ENCODE measurements around the gene SLC5A4.

Gene SLC5A4

DNA sequence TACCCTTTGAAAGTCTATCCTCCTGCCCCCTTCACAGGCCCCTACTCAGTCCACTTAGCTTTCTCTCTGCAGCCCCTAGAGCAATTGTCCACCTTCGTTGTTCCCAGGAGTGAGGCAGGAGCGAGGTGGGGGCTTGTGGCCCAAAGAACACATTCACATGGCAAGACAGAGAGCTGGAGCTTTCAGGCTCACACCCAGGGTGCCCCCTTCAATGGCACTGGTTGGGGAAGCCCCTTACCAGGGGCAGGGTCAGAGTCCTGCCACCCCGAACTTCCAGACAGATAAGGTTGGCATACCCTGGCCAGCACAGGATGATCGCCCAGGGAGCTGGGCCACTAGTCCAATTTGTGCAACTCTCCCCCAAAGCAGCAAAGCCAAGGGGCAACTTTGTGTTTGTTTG is 6.2 kb upstream of the SLC5A4 start:
- Histone ChIP-seq H3K27me3 (no peaks in the 10 kb centered on the region), H3K4me1 (peaks cover 8% of the 10 kb centered on the region), H3K36me3 (no peaks in the 10 kb centered on the region), H3K4me2 (no peak overlapping the region), H3K4me3 (no peak overlapping the region), H3K9ac (no peak overlapping the region), H3K27ac (no peak overlapping the region), H4K20me1 (no peaks in the 10 kb centered on the region), H3K9me3 (no peaks in the 10 kb centered on the region)
- no peak for TF ChIP-seq Cebpa-rat (IDR thresholded peaks at IDR 0.05)

GRCh38 chr22:32258791-32259190 is 3.6 kb upstream of the SLC5A4 start:
- H3K9ac ChIP-seq, result no peak overlapping the region
- H3K4me2 ChIP-seq, result no peak overlapping the region
- no peaks in the 10 kb centered on the region for H3K4me1 ChIP-seq
- no peak overlapping the region for H3K27ac ChIP-seq
- H3K4me3 ChIP-seq, result no peak overlapping the region
- no peaks in the 10 kb centered on the region for H3K27me3 ChIP-seq
- no peaks in the 10 kb centered on the region for H3K36me3 ChIP-seq
- no peaks in the 10 kb centered on the region for H4K20me1 ChIP-seq
- H3K9me3 ChIP-seq, result no peaks in the 10 kb centered on the region
- peak; percentile 77; the same call in 1 of the 2 replicates for TF ChIP-seq Cebpa-rat (IDR thresholded peaks at IDR 0.05)

- Histone ChIP-seq H3K4me1 (no peaks in the 10 kb centered on the region), H3K4me2 (no peak overlapping the region), H3K9ac (no peak overlapping the region), H4K20me1 (no peaks in the 10 kb centered on the region), H3K9me3 (no peaks in the 10 kb centered on the region), H3K36me3 (no peaks in the 10 kb centered on the region), H3K27ac (no peak overlapping the region), H3K4me3 (no peak overlapping the region), H3K27me3 (no peaks in the 10 kb centered on the region)
- TF ChIP-seq Cebpa-rat (IDR thresholded peaks at IDR 0.05), result no peak
Measured at GRCh38 chr22:32255726-32256125, 579 bp upstream of the SLC5A4 start.

DNA sequence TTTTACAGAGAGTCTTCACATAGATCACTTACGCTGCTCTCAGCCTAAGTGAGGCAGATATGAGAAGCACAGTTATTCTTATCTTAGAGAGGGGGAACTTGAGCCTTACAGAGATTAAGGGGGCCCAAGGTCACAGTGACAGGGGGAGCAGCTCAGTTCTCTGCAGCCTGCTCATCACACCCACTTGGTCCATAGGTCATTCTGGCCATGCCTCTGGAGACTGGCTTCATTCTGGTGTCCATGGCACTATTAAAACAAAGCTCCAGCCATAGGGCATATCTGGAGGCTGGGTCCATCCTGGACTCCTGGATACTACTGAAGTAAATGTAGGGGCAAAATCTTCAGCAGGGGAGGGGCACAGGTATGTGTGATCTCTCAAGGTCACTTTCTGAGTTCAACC is 5.9 kb downstream of the SLC5A4 start:
- no peak for TF ChIP-seq Cebpa-rat (IDR thresholded peaks at IDR 0.05)
- Histone ChIP-seq H3K9ac (no peak overlapping the region), H3K27ac (no peak overlapping the region), H3K4me1 (no peaks in the 10 kb centered on the region), H3K36me3 (no peaks in the 10 kb centered on the region), H3K4me2 (no peak overlapping the region), H3K9me3 (no peaks in the 10 kb centered on the region), H3K27me3 (no peaks in the 10 kb centered on the region), H4K20me1 (no peaks in the 10 kb centered on the region), H3K4me3 (no peak overlapping the region)

DNA sequence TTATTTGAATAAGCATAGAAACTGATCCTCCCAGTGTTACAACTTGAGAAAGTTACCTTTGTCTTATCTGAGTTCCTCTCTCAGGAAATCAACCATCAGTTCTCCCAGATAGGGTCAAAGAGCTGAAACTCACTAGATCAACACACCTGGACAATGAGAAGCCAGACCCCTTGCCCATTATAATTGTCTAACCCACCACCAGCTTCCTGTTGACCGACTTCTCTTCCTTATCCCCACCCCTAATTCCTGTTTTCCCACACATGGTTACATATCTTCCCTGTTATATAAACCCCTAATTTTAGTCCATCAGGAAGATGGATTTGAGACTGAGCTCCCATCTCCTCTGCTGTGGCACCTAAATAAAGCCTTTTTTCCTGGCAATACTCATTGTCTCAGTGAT is 6.9 kb downstream of the SLC5A4 start:
- H3K9me3 ChIP-seq, result no peaks in the 10 kb centered on the region
- no peaks in the 10 kb centered on the region for H3K27me3 ChIP-seq
- no peaks in the 10 kb centered on the region for H3K36me3 ChIP-seq
- H4K20me1 ChIP-seq, result no peaks in the 10 kb centered on the region
- TF ChIP-seq Cebpa-rat (IDR thresholded peaks at IDR 0.05), result no peak
- no peak overlapping the region for H3K4me3 ChIP-seq
- no peak overlapping the region for H3K9ac ChIP-seq
- H3K27ac ChIP-seq, result no peak overlapping the region
- no peaks in the 10 kb centered on the region for H3K4me1 ChIP-seq
- H3K4me2 ChIP-seq, result no peak overlapping the region

- Histone ChIP-seq H3K27me3 (no peaks in the 10 kb centered on the region), H3K4me2 (no peak overlapping the region), H3K4me1 (no peaks in the 10 kb centered on the region), H3K27ac (no peak overlapping the region), H3K9me3 (no peaks in the 10 kb centered on the region), H4K20me1 (no peaks in the 10 kb centered on the region), H3K9ac (no peak overlapping the region), H3K36me3 (no peaks in the 10 kb centered on the region), H3K4me3 (no peak overlapping the region)
- TF ChIP-seq Cebpa-rat (IDR thresholded peaks at IDR 0.05), result no peak
Measured at GRCh38 chr22:32246166-32246565, 9.0 kb downstream of the SLC5A4 start.

GRCh38 chr22:32245042-32245441 is 10.1 kb downstream of the SLC5A4 start:
- Histone ChIP-seq H3K9ac (no peak overlapping the region), H3K27ac (no peak overlapping the region), H3K27me3 (no peaks in the 10 kb centered on the region), H4K20me1 (no peaks in the 10 kb centered on the region), H3K9me3 (no peaks in the 10 kb centered on the region), H3K36me3 (no peaks in the 10 kb centered on the region), H3K4me2 (no peak overlapping the region), H3K4me1 (0 out of 2 replicates have a peak, but pooled peaks cover under 1% of the 10 kb centered on the region), H3K4me3 (no peak overlapping the region)
- TF ChIP-seq Cebpa-rat (IDR thresholded peaks at IDR 0.05), result no peak

DNA sequence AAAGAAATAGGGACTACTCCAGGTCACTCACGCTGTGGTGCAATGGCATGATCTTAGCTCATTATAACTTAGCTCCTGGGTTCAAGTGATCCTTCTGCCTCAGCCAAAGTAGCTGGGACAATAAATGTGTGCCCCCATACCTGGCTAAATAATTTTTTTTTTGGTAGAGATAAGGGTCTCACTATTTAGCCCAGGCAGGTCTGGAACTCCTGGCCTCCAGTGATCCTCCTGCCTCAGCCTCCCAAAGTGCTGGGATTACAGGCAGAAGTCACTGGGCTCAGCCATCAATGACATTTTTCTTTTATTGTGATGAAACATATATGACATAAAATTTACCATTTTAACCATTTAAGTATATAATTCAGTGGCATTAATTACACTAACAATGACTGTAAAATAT is 10.6 kb downstream of the SLC5A4 start:
- no peak overlapping the region for H3K9ac ChIP-seq
- 0 out of 2 replicates have a peak, but pooled peaks cover 5% of the 10 kb centered on the region for H3K4me1 ChIP-seq
- TF ChIP-seq Cebpa-rat (IDR thresholded peaks at IDR 0.05), result no peak
- H3K36me3 ChIP-seq, result no peaks in the 10 kb centered on the region
- H3K27me3 ChIP-seq, result no peaks in the 10 kb centered on the region
- no peak overlapping the region for H3K4me2 ChIP-seq
- no peaks in the 10 kb centered on the region for H4K20me1 ChIP-seq
- no peak overlapping the region for H3K4me3 ChIP-seq
- no peaks in the 10 kb centered on the region for H3K9me3 ChIP-seq
- H3K27ac ChIP-seq, result no peak overlapping the region

- H3K9me3 ChIP-seq, result no peaks in the 10 kb centered on the region
- H3K36me3 ChIP-seq, result no peaks in the 10 kb centered on the region
- no peaks in the 10 kb centered on the region for H3K27me3 ChIP-seq
- H3K4me2 ChIP-seq, result no peak overlapping the region
- no peaks in the 10 kb centered on the region for H4K20me1 ChIP-seq
- TF ChIP-seq Cebpa-rat (IDR thresholded peaks at IDR 0.05), result no peak; the same call in 1 of the 2 replicates
- H3K4me3 ChIP-seq, result no peak overlapping the region
- no peak overlapping the region for H3K9ac ChIP-seq
- H3K4me1 ChIP-seq, result 0 out of 2 replicates have a peak, but pooled peaks cover 5% of the 10 kb centered on the region
- H3K27ac ChIP-seq, result no peak overlapping the region
Measured at GRCh38 chr22:32240461-32240860, 14.7 kb downstream of the SLC5A4 start.

GRCh38 chr22:32237906-32238305 is 17.2 kb downstream of the SLC5A4 start:
- 0 out of 2 replicates have a peak, but pooled peaks cover 5% of the 10 kb centered on the region for H3K4me1 ChIP-seq
- no peak for TF ChIP-seq Cebpa-rat (IDR thresholded peaks at IDR 0.05)
- H3K27me3 ChIP-seq, result no peaks in the 10 kb centered on the region
- H3K4me3 ChIP-seq, result no peak overlapping the region
- no peaks in the 10 kb centered on the region for H3K36me3 ChIP-seq
- H3K9me3 ChIP-seq, result no peaks in the 10 kb centered on the region
- no peak overlapping the region for H3K9ac ChIP-seq
- H4K20me1 ChIP-seq, result no peaks in the 10 kb centered on the region
- no peak overlapping the region for H3K4me2 ChIP-seq
- H3K27ac ChIP-seq, result no peak overlapping the region

- no peak overlapping the region for H3K27ac ChIP-seq
- H3K4me1 ChIP-seq, result 0 out of 2 replicates have a peak, but pooled peaks cover 5% of the 10 kb centered on the region
- no peak overlapping the region for H3K4me2 ChIP-seq
Measured at GRCh38 chr22:32236970-32237369, 18.2 kb downstream of the SLC5A4 start.

More at GRCh38 chr22:32236970-32237369, 18.2 kb downstream of the SLC5A4 start:
- no peak for TF ChIP-seq Cebpa-rat (IDR thresholded peaks at IDR 0.05)
- no peaks in the 10 kb centered on the region for H3K27me3 ChIP-seq
- H4K20me1 ChIP-seq, result no peaks in the 10 kb centered on the region
- H3K9me3 ChIP-seq, result no peaks in the 10 kb centered on the region
- H3K9ac ChIP-seq, result no peak overlapping the region
- H3K36me3 ChIP-seq, result no peaks in the 10 kb centered on the region
- no peak overlapping the region for H3K4me3 ChIP-seq

All from BLaER1 (cell line).